Gastrocnemius medialis (tissue), 4 donors: ENCODE results near the gene HERC2. TPM values are rescaled to one million over a fixed set of nuclear protein-coding genes. Genes with fewer than 3 reads are reported as not detected.
A peak's percentile ranks its signal among the peaks of the same experiment; 100 is the strongest.

ENCODE experiments used
- ATAC-seq, 2 donors: fragments of 150-250 bp; one replicate each; pipeline ENCODE4 v1.9.1; 2016
- DNase-seq, 2 donors: peaks; one replicate each; pipeline ENCODE4 v3.0.0-alpha.2; 2019
- H3K27ac ChIP-seq, 4 donors: fragments of 200-600 bp; sonication (generic); 1 replicate in 1 of 4; 2 replicates in 3 of 4; pipeline ENCODE4 v1.5.1; 2016 to 2018; ENCODE audit warnings: mild to moderate bottlenecking in 2 of 4, moderate library complexity in 1 of 4
- H3K27me3 ChIP-seq, 3 donors: fragments of 200-600 bp; sonication (generic) in 2 of 3; 1 replicate in 1 of 3; 2 replicates in 2 of 3; pipeline versions ENCODE4 v1.5.1 to v1.6.0; 2016 to 2019; ENCODE audit warnings: mild to moderate bottlenecking in 1 of 3, moderate library complexity in 1 of 3
- H3K36me3 ChIP-seq, 2 donors: fragments of 200-600 bp; sonication (generic) in 1 of 2; one replicate each; pipeline ENCODE4 v1.5.1; 2017 to 2018
- H3K4me1 ChIP-seq, 2 donors: fragments of 200-600 bp; sonication (generic) in 1 of 2; one replicate each; pipeline ENCODE4 v1.5.1; 2016 to 2017; ENCODE audit warnings: mild to moderate bottlenecking in 2 of 2
- H3K4me3 ChIP-seq, 4 donors: fragments of 200-600 bp; sonication (generic) in 3 of 4; 1 replicate in 1 of 4; 2 replicates in 3 of 4; pipeline ENCODE4 v1.5.1; 2016 to 2019; ENCODE audit warnings: mild to moderate bottlenecking in 2 of 4
- H3K9me3 ChIP-seq, 3 donors: fragments of 200-600 bp; sonication (generic) in 2 of 3; 1 replicate in 1 of 3; 2 replicates in 2 of 3; pipeline ENCODE4 v1.5.1; 2016 to 2019
- CTCF ChIP-seq, 5 experiments: fragments of 450-650 bp in 3 of 5; fragments of 200-600 bp in 2 of 5; sonication (generic) in 2 of 5; IDR thresholded peaks in 4 of 5; conservative IDR thresholded peaks in 1 of 5; 1 replicate in 4 of 5; 2 replicates in 1 of 5; pipeline ENCODE4 v1.5.1; 2016 to 2019; ENCODE audit warnings: antibody characterized with exemption in 5 of 5, mild to moderate bottlenecking in 3 of 5, moderate library complexity in 3 of 5
- POLR2A ChIP-seq, 2 donors: fragments of 450-650 bp; IDR thresholded peaks; one replicate each; pipeline ENCODE4 v1.6.1; 2017; ENCODE audit warnings: antibody characterized with exemption in 2 of 2, mild to moderate bottlenecking in 2 of 2, moderate library complexity in 2 of 2
- in situ Hi-C, 4 donors: fragments of 200-750 bp; cut with MboI; loops; one replicate each; pipeline versions ENCODE4 v1.15.0 to v1.8.0; 2017; ENCODE audit warnings: low sequenced_read_pairs in 4 of 4
- intact Hi-C: fragments of 100-400 bp; cut with DNase I; formaldehyde crosslinking; loops from one replicate; pipeline ENCODE4 v1.15.1; 2023; ENCODE audit warnings: low total_unique reads
- total RNA-seq, 4 donors: library from RNA; depleted of rRNA; stranded (reverse); fragments of >200 nt; gene quantifications; one replicate each; pipeline versions ENCODE4 v1.1.0 to v1.2.3, GENCODE V29; 2016

The HERC2 gene
- total RNA-seq, 4 donors from 2014 or later, result 46.8 to 92.7 (median 62.2) TPM

GRCh38 chr15:28191832-28192231 lies 130.1 kb downstream of the HERC2 start:
- TF ChIP-seq POLR2A (IDR thresholded peaks at IDR 0.05), result no peak
- TF ChIP-seq CTCF (IDR thresholded peaks at IDR 0.05 in 4 of 5, conservative IDR thresholded peaks at IDR 0.05 in 1 of 5), result peak in 3 of 5 experiments; percentile 34 to 38 (median 36)
- in situ Hi-C loops, result no loop called here
- Histone ChIP-seq H3K27me3 (no peaks in the 10 kb centered on the region), H3K9me3 (no peaks in the 10 kb centered on the region), H3K4me3 (no peak overlapping the region), H3K4me1 (no peaks in the 10 kb centered on the region), H3K36me3 (peaks cover 0 to 56% of the 10 kb centered on the region in 2 donors), H3K27ac (no peak overlapping the region)
- ATAC-seq (peak; percentile 65 to 91), DNase-seq (peak; percentile 7 to 60)
- intact Hi-C loops, result no loop called here

- Histone ChIP-seq H3K27ac (no peak overlapping the region), H3K9me3 (no peaks in the 10 kb centered on the region), H3K36me3 (peaks cover 0 to 65% of the 10 kb centered on the region in 2 donors), H3K27me3 (no peaks in the 10 kb centered on the region), H3K4me3 (no peak overlapping the region), H3K4me1 (no peaks in the 10 kb centered on the region)
- ATAC-seq, result no peak
- TF ChIP-seq CTCF (IDR thresholded peaks at IDR 0.05 in 4 of 5, conservative IDR thresholded peaks at IDR 0.05 in 1 of 5), result no peak
- intact Hi-C loops (no loop called here), in situ Hi-C loops (no loop called here)
- no peak for DNase-seq
Measured at GRCh38 chr15:28190391-28191174, 131.4 kb downstream of the HERC2 start.

- in situ Hi-C loops (no loop called here), intact Hi-C loops (no loop called here)
- no peaks in the 10 kb centered on the region for H3K27me3 ChIP-seq
- DNase-seq (no peak), ATAC-seq (peak in 1 of 2 donors; percentile 65)
- H3K4me3 ChIP-seq, result no peak overlapping the region
- H3K36me3 ChIP-seq, result peaks cover 0 to 65% of the 10 kb centered on the region in 2 donors
- no peaks in the 10 kb centered on the region for H3K9me3 ChIP-seq
- H3K4me1 ChIP-seq, result no peaks in the 10 kb centered on the region
- no peak for TF ChIP-seq CTCF (IDR thresholded peaks at IDR 0.05 in 4 of 5, conservative IDR thresholded peaks at IDR 0.05 in 1 of 5)
- no peak for TF ChIP-seq POLR2A (IDR thresholded peaks at IDR 0.05)
- no peak overlapping the region for H3K27ac ChIP-seq
Measured at GRCh38 chr15:28185148-28185895, 136.7 kb downstream of the HERC2 start.

- intact Hi-C loops, result no loop called here
- H3K9me3 ChIP-seq, result no peaks in the 10 kb centered on the region
- H3K27ac ChIP-seq, result no peak overlapping the region
- no peak for ATAC-seq
- no peak for DNase-seq
- H3K27me3 ChIP-seq, result no peaks in the 10 kb centered on the region
- H3K4me3 ChIP-seq, result no peak overlapping the region
- no peaks in the 10 kb centered on the region for H3K4me1 ChIP-seq
- no peak for TF ChIP-seq CTCF (IDR thresholded peaks at IDR 0.05 in 4 of 5, conservative IDR thresholded peaks at IDR 0.05 in 1 of 5)
- H3K36me3 ChIP-seq, result peaks cover 0 to 73% of the 10 kb centered on the region in 2 donors
- in situ Hi-C loops, result no loop called here
Measured at GRCh38 chr15:28184166-28184565, 137.8 kb downstream of the HERC2 start.
